Measurements from ENCODE around the gene TRAP1.
"Not testable (repeated sequence)": the region's sequence is repeated elsewhere in the genome, so short reads cannot be mapped to it uniquely, and the experiment has no call there.

The TRAP1 gene

GRCh38 chr16:3645108-3645503, 72.2 kb downstream of the TRAP1 start:
- DNase-seq: no peak

GRCh38 chr16:3643095-3643730, 74.1 kb downstream of the TRAP1 start:
- no peak for DNase-seq

- no peak for DNase-seq
Measured at GRCh38 chr16:3642397-3643094, 74.8 kb downstream of the TRAP1 start.

GRCh38 chr16:3641801-3642396, 75.4 kb downstream of the TRAP1 start:
- DNase-seq: no peak

- no peak for DNase-seq
Measured at GRCh38 chr16:3640632-3641501, 76.5 kb downstream of the TRAP1 start.

- no peak for DNase-seq
Measured at GRCh38 chr16:3640207-3640606, 77.1 kb downstream of the TRAP1 start.

GRCh38 chr16:3638916-3639644, 78.2 kb downstream of the TRAP1 start:
- no peak for DNase-seq

- no peak for DNase-seq
Measured at GRCh38 chr16:3637371-3637923, 79.9 kb downstream of the TRAP1 start.

- no peak for DNase-seq
Measured at GRCh38 chr16:3625911-3626732, 91.2 kb downstream of the TRAP1 start.

- DNase-seq: no peak
Measured at GRCh38 chr16:3625331-3625730, 92.0 kb downstream of the TRAP1 start.

- no peak for DNase-seq
Measured at GRCh38 chr16:3623642-3624041, 93.7 kb downstream of the TRAP1 start.

GRCh38 chr16:3618769-3619141, 98.6 kb downstream of the TRAP1 start:
- DNase-seq: no peak

GRCh38 chr16:3612510-3613466, 104.5 kb downstream of the TRAP1 start:
- no peak for DNase-seq

GRCh38 chr16:3611146-3611975, 106.0 kb downstream of the TRAP1 start, which contains the start of gene SLX4:
Gene SLX4 (minus strand): TSS chr16:3611606. CDS start chr16:3608964, 2,642 bp downstream.
- peak; percentile 82 for DNase-seq

- DNase-seq: no peak
Measured at GRCh38 chr16:3610698-3611145, 106.6 kb downstream of the TRAP1 start.

- no peak for DNase-seq
Measured at GRCh38 chr16:3609895-3610697, 107.2 kb downstream of the TRAP1 start.

- not testable (repeated sequence) for DNase-seq
Measured at GRCh38 chr16:3608976-3609375, 108.3 kb downstream of the TRAP1 start.

- DNase-seq: no peak
Measured at GRCh38 chr16:3608069-3608468, 109.3 kb downstream of the TRAP1 start.
